H1 (cell line): ENCODE measurements around the gene ANAPC2.
A peak's percentile ranks its signal among the peaks of the same experiment; 100 is the strongest.

Source experiments
- BRCA1 ChIP-seq: IDR thresholded peaks from 2 replicates; pipeline ENCODE4 v1.6.1; 2012; ENCODE audit warnings: low read depth, low read length, improper control_type of control experiment
- CREB1 ChIP-seq: IDR thresholded peaks from 2 replicates; pipeline ENCODE4 v1.6.1; 2012; ENCODE audit warnings: inconsistent platforms
- CTCF ChIP-seq, 3 experiments: IDR thresholded peaks; 1 replicate in 2 of 3; 2 replicates in 1 of 3; pipeline versions ENCODE4 v1.5.1 to v1.6.1; 2011; ENCODE audit warnings: low read length in 3 of 3, mild to moderate bottlenecking in 3 of 3, inconsistent platforms in 2 of 3, low read depth in 1 of 3, moderate library complexity in 1 of 3; ENCODE audit not compliant: insufficient read depth in 1 of 3; ENCODE audit errors: control extremely low read depth in 1 of 3
- EGR1 ChIP-seq: IDR thresholded peaks from 2 replicates; pipeline ENCODE4 v1.6.1; 2011; ENCODE audit warnings: low read depth, low read length, borderline replicate concordance
- GABPA ChIP-seq: IDR thresholded peaks from 2 replicates; pipeline ENCODE4 v1.6.1; 2011; ENCODE audit warnings: mild to moderate bottlenecking, low read length, moderate library complexity, borderline replicate concordance; ENCODE audit not compliant: insufficient read depth
- MAFK ChIP-seq: IDR thresholded peaks from 2 replicates; pipeline ENCODE4 v1.6.1; 2012; ENCODE audit warnings: low read depth, mild to moderate bottlenecking, improper control_type of control experiment, low read length
- POLR2A ChIP-seq, 2 experiments: IDR thresholded peaks; 1 replicate in 1 of 2; 2 replicates in 1 of 2; pipeline ENCODE4 v1.6.1; 2011; ENCODE audit warnings: low read depth in 2 of 2, low read length in 2 of 2, mild to moderate bottlenecking in 2 of 2; ENCODE audit errors: control extremely low read depth in 1 of 2
- RAD21 ChIP-seq, 2 experiments: IDR thresholded peaks in 1 of 2; conservative IDR thresholded peaks in 1 of 2; 2 replicates each; pipeline ENCODE4 v1.6.1; 2011; ENCODE audit warnings: low read depth in 2 of 2, low read length in 2 of 2, improper control_type of control experiment in 1 of 2, inconsistent platforms in 1 of 2, mild to moderate bottlenecking in 1 of 2, moderate library complexity in 1 of 2
- RNF2 ChIP-seq: fragments of 200-900, 300-1000 bp; sonication (generic); IDR thresholded peaks from 2 replicates; pipeline ENCODE4 v1.7.1; 2016; ENCODE audit warnings: borderline replicate concordance, low read depth, mild to moderate bottlenecking, antibody characterized with exemption, low read length; ENCODE audit not compliant: poor library complexity, severe bottlenecking; ENCODE audit errors: missing control alignments
- SIRT6 ChIP-seq: IDR thresholded peaks from one replicate; pipeline ENCODE4 v1.7.1; 2012; ENCODE audit warnings: low read length, inconsistent platforms
- TAF7 ChIP-seq: optimal IDR thresholded peaks from 2 replicates; pipeline ENCODE3; 2011; ENCODE audit warnings: low read depth, mild to moderate bottlenecking, inconsistent platforms, low read length, moderate library complexity, borderline replicate concordance
- TCF12 ChIP-seq: IDR thresholded peaks from 2 replicates; pipeline ENCODE4 v1.6.1; 2011; ENCODE audit warnings: low read depth, mild to moderate bottlenecking, low read length
- TEAD4 ChIP-seq: IDR thresholded peaks from 2 replicates; pipeline ENCODE4 v1.6.1; 2012; ENCODE audit warnings: low read depth, low read length, inconsistent platforms, mixed read lengths
- TF ChIP-seq, protein P1 (sequence below): IDR thresholded peaks from 2 replicates; pipeline ENCODE4 v1.6.1; 2012; ENCODE audit warnings: inconsistent platforms

DNA sequence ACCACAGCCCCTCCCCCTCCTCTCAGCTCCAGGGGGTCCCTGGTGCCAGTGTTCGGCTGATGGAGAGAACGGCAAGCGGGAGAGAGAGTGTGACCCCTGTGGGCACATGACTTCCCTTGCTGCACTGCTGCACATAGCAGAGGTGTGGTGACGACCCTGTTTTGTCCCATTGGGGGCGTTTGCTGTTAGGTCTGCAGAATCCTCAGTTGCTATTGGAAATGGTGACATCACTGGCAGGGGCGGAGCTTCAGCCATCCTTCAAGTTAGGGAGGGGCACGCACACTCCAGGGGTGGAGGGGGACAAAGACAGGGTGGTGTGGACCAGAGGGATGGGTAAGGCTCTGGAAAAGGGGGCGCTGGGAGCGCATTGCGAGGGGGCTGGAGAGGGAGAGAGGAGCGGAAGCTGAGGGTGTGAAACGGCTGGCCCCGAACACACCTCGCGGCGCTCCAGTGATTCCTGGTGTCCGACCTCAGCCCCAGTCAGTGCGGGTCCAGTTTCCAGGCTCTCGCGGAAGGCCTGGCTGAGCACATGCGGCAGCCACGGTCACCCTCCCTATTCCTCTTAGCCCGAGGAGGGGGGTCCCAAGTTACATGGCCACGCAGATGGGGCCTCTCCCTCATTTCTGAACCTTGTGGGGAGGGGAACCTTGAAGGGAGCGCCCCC is 50.2 kb downstream of the ANAPC2 start:
- TF ChIP-seq POLR2A (IDR thresholded peaks at IDR 0.05; ENCODE audit: control extremely low read depth in 1 of 2, low read depth in 2 of 2, low read length in 2 of 2): no peak
- no peak for TF ChIP-seq RAD21 (IDR thresholded peaks at IDR 0.05 in 1 of 2, conservative IDR thresholded peaks at IDR 0.05 in 1 of 2; ENCODE audit: low read depth in 2 of 2, low read length in 2 of 2)
- TF ChIP-seq CTCF (IDR thresholded peaks at IDR 0.05; ENCODE audit: control extremely low read depth in 1 of 3, insufficient read depth in 1 of 3, low read depth in 1 of 3, low read length in 3 of 3): no peak
- TF ChIP-seq CREB1: 0 out of 2 replicates have a peak, but pooled peaks have one; percentile 39
- TF ChIP-seq RNF2: no peak
- no peak for TF ChIP-seq SIRT6
- no peak for TF ChIP-seq TAF7
- no peak for TF ChIP-seq BRCA1
- TF ChIP-seq MAFK: no peak
- no peak for TF ChIP-seq EGR1
- no peak for TF ChIP-seq TEAD4
- no peak for TF ChIP-seq TCF12
- TF ChIP-seq, protein P1, sequence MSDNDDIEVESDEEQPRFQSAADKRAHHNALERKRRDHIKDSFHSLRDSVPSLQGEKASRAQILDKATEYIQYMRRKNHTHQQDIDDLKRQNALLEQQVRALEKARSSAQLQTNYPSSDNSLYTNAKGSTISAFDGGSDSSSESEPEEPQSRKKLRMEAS: no peak
- TF ChIP-seq GABPA: no peak
